ENCODE data around the gene KANSL1.

DNA sequence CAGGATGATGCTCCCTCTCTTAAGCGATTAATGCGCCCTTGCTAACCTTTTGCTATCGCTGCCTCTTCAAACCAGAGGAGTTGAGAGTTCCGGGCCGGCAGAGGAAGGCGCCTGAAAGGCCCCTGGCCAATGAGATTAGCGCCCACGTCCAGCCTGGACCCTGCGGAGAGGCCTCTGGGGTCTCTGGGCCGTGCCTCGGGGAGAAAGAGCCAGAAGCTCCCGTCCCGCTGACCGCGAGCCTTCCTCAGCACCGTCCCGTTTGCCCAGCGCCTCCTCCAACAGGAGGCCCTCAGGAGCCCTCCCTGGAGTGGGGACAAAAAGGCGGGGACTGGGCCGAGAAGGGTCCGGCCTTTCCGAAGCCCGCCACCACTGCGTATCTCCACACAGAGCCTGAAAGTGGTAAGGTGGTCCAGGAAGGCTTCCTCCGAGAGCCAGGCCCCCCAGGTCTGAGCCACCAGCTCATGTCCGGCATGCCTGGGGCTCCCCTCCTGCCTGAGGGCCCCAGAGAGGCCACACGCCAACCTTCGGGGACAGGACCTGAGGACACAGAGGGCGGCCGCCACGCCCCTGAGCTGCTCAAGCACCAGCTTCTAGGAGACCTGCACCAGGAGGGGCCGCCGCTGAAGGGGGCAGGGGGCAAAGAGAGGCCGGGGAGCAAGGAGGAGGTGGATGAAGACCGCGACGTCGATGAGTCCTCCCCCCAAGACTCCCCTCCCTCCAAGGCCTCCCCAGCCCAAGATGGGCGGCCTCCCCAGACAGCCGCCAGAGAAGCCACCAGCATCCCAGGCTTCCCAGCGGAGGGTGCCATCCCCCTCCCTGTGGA lies 210.2 kb downstream of the KANSL1 start:
- TF ChIP-seq CTCF (IDR thresholded peaks at IDR 0.05) (no peak), POLR2A (IDR thresholded peaks at IDR 0.05) (no peak)

All from gastroesophageal sphincter (tissue), 3 donors.